ENCODE data around the gene HK1.

Gene HK1

DNA sequence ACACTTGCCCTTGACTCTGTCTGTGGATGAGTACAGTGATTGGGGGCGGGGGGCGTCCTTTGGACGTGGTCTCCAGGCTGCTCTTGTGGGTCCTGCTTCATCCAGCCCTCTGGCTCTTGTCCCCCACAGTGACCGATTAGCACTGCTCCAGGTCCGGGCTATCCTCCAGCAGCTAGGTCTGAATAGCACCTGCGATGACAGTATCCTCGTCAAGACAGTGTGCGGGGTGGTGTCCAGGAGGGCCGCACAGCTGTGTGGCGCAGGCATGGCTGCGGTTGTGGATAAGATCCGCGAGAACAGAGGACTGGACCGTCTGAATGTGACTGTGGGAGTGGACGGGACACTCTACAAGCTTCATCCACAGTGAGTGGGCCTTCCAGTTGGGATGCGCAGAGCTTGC lies 120.2 kb downstream of the HK1 start:
- peaks cover 55% of the 10 kb centered on the region for H3K36me3 ChIP-seq (ENCODE audit: control insufficient read depth, insufficient read depth, low read length, severe bottlenecking)
- no peak for DNase-seq (ENCODE audit: low read depth)
- H3K4me1 ChIP-seq (ENCODE audit: control insufficient read depth, insufficient read depth, low read length), result peaks cover 23% of the 10 kb centered on the region
- H3K27me3 ChIP-seq (replicated peaks; ENCODE audit: control insufficient read depth, insufficient read depth, low read length), result no peaks in the 10 kb centered on the region
- H3K9me3 ChIP-seq (ENCODE audit: control insufficient read depth, low read length), result no peaks in the 10 kb centered on the region
- H3K4me3 ChIP-seq (ENCODE audit: low read length), result no peak overlapping the region
- no peak overlapping the region for H3K9ac ChIP-seq (ENCODE audit: low read length)

DNA sequence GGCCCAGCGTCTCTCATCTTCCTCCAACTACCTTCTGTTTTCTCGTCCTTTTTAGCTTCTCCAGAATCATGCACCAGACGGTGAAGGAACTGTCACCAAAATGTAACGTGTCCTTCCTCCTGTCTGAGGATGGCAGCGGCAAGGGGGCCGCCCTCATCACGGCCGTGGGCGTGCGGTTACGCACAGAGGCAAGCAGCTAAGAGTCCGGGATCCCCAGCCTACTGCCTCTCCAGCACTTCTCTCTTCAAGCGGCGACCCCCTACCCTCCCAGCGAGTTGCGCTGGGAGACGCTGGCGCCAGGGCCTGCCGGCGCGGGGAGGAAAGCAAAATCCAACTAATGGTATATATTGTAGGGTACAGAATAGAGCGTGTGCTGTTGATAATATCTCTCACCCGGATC lies 122.6 kb downstream of the HK1 start:
- H3K4me3 ChIP-seq (ENCODE audit: low read length), result no peak overlapping the region
- peaks cover 48% of the 10 kb centered on the region for H3K4me1 ChIP-seq (ENCODE audit: control insufficient read depth, insufficient read depth, low read length)
- no peak overlapping the region for H3K9ac ChIP-seq (ENCODE audit: low read length)
- H3K27me3 ChIP-seq (replicated peaks; ENCODE audit: control insufficient read depth, insufficient read depth, low read length), result no peaks in the 10 kb centered on the region
- peaks cover 35% of the 10 kb centered on the region for H3K36me3 ChIP-seq (ENCODE audit: control insufficient read depth, insufficient read depth, low read length, severe bottlenecking)
- H3K9me3 ChIP-seq (ENCODE audit: control insufficient read depth, low read length), result no peaks in the 10 kb centered on the region
- DNase-seq (ENCODE audit: low read depth), result no peak

DNA sequence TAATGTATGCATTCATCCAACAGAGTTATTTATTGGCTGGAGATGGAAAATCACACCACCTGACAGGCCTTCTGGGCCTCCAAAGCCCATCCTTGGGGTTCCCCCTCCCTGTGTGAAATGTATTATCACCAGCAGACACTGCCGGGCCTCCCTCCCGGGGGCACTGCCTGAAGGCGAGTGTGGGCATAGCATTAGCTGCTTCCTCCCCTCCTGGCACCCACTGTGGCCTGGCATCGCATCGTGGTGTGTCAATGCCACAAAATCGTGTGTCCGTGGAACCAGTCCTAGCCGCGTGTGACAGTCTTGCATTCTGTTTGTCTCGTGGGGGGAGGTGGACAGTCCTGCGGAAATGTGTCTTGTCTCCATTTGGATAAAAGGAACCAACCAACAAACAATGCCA lies 123.1 kb downstream of the HK1 start:
- DNase-seq (ENCODE audit: low read depth), result no peak
- Histone ChIP-seq H3K4me1 (ENCODE audit: control insufficient read depth, insufficient read depth, low read length) (peaks cover 52% of the 10 kb centered on the region), H3K9ac (ENCODE audit: low read length) (no peak overlapping the region), H3K9me3 (ENCODE audit: control insufficient read depth, low read length) (no peaks in the 10 kb centered on the region), H3K4me3 (ENCODE audit: low read length) (no peak overlapping the region), H3K36me3 (ENCODE audit: control insufficient read depth, insufficient read depth, low read length, severe bottlenecking) (peaks cover 30% of the 10 kb centered on the region), H3K27me3 (replicated peaks; ENCODE audit: control insufficient read depth, insufficient read depth, low read length) (no peaks in the 10 kb centered on the region)

DNA sequence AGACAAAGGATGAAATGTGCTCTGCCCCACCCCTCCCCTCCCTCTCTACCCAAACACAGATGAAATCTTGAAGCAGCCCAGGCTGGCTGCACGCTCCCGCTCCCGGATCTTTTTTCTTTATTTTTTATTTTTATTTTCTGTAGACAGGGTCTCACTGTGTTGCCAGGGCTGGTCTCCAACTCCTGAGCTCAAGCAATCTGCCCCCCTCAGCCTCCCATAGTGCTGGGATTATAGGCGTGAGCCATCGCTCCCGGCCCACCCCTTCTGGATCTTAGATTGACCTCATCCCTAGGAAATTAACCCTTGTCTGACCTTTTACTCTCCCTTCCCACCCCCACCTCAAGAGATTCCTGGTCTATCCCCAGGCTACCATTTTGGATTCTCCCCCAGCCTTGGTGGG lies 124.1 kb downstream of the HK1 start:
- Histone ChIP-seq H3K9ac (ENCODE audit: low read length) (no peak overlapping the region), H3K4me3 (ENCODE audit: low read length) (no peak overlapping the region), H3K36me3 (ENCODE audit: control insufficient read depth, insufficient read depth, low read length, severe bottlenecking) (peaks cover 25% of the 10 kb centered on the region), H3K4me1 (ENCODE audit: control insufficient read depth, insufficient read depth, low read length) (peaks cover 60% of the 10 kb centered on the region), H3K9me3 (ENCODE audit: control insufficient read depth, low read length) (no peaks in the 10 kb centered on the region), H3K27me3 (replicated peaks; ENCODE audit: control insufficient read depth, insufficient read depth, low read length) (no peaks in the 10 kb centered on the region)
- DNase-seq (ENCODE audit: low read depth), result no peak

DNA sequence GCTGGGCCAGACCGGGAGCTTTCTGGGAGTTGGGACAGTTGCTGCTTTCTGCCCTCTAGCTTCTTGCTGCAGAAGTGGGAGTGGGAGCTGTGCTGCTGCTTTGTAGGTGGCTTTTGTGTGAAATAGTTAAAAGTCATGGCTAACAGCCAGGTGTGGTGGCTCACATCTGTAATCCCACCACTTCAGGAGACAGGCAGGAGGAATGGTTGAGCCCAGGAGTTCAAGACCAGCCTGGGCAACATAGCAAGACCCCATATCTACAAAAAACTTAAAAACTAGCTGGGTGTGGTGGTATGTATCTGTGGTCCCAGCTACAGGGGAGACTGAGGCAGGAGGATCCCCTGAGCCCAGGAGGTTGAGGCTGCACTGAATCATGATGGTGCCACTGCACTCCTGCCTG lies 124.8 kb downstream of the HK1 start:
- H3K9ac ChIP-seq (ENCODE audit: low read length), result no peak overlapping the region

DNA sequence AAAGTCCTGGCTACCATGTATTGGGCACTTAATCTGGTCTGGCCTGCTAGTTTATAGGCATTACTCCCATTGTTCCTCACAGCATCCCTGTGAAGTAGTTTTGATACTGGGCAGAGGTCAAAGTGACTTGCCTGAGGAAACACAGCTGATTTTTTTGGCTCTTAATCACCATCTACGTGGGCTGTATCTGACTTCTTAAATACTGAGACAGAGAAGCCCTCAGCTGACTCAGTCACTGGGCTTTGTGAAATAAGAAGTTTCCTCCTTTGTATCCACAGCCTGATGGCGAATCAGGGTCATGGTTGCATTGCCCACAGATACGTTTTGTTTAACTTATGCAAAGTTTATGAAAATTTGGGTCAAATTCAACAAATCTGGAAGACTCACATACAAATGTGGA lies 125.2 kb downstream of the HK1 start:
- no peaks in the 10 kb centered on the region for H3K27me3 ChIP-seq (replicated peaks; ENCODE audit: control insufficient read depth, insufficient read depth, low read length)
- H3K36me3 ChIP-seq (ENCODE audit: control insufficient read depth, insufficient read depth, low read length, severe bottlenecking), result peaks cover 25% of the 10 kb centered on the region
- no peak overlapping the region for H3K4me3 ChIP-seq (ENCODE audit: low read length)
- peaks cover 56% of the 10 kb centered on the region for H3K4me1 ChIP-seq (ENCODE audit: control insufficient read depth, insufficient read depth, low read length)
- peak; percentile 75 for DNase-seq (ENCODE audit: low read depth)
- no peak overlapping the region for H3K9ac ChIP-seq (ENCODE audit: low read length)
- H3K9me3 ChIP-seq (ENCODE audit: control insufficient read depth, low read length), result no peaks in the 10 kb centered on the region

More for the DNA sequence above, 124.8 kb downstream of the HK1 start:
- Histone ChIP-seq H3K27me3 (replicated peaks; ENCODE audit: control insufficient read depth, insufficient read depth, low read length) (no peaks in the 10 kb centered on the region), H3K36me3 (ENCODE audit: control insufficient read depth, insufficient read depth, low read length, severe bottlenecking) (peaks cover 25% of the 10 kb centered on the region), H3K9me3 (ENCODE audit: control insufficient read depth, low read length) (no peaks in the 10 kb centered on the region), H3K4me1 (ENCODE audit: control insufficient read depth, insufficient read depth, low read length) (peaks cover 58% of the 10 kb centered on the region), H3K4me3 (ENCODE audit: low read length) (no peak overlapping the region)
- DNase-seq (ENCODE audit: low read depth), result no peak

DNA sequence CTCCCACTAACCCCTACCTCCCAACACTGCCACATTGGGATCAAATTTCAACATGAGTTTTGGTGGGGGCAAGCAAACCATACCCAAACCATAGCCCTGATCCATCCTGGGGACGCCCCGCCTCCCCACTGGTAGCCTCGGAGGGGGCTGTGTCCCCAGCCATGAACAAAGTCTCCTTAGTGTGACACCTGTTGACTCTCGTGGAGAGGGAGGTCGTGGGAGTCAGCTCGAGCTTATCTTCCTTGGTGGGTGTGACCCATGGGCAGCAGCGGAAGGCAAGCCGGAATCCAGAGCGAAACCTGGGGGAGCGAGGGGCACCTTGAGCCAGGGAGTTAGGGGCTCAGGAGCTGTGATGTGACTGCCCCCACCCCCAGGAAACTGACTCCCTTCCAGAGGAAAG lies 126.5 kb downstream of the HK1 start:
- peaks cover 20% of the 10 kb centered on the region for H3K36me3 ChIP-seq (ENCODE audit: control insufficient read depth, insufficient read depth, low read length, severe bottlenecking)
- no peak for DNase-seq (ENCODE audit: low read depth)
- no peaks in the 10 kb centered on the region for H3K27me3 ChIP-seq (replicated peaks; ENCODE audit: control insufficient read depth, insufficient read depth, low read length)
- H3K4me1 ChIP-seq (ENCODE audit: control insufficient read depth, insufficient read depth, low read length), result peaks cover 57% of the 10 kb centered on the region
- H3K4me3 ChIP-seq (ENCODE audit: low read length), result no peak overlapping the region
- no peak overlapping the region for H3K9ac ChIP-seq (ENCODE audit: low read length)
- H3K9me3 ChIP-seq (ENCODE audit: control insufficient read depth, low read length), result no peaks in the 10 kb centered on the region

DNA sequence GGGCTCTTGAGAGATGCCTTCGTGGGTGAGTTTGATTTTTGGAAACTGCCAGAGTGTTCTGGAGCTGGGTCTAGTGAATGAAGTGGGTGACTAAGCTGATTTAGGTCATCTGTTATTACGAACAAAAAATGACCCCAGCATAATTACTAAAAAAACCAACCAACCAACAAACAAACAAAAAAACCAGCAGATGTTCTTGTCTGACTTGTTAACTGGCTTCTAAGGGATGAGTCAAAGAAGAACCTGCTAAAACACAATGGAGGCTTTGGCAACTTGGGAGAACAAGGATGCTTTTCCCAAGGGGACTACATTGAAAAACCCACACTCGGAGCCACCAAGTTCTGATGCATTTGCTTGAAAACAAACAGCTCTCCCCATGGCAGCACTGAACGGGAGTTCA lies 126.9 kb downstream of the HK1 start:
- DNase-seq (ENCODE audit: low read depth), result no peak
- Histone ChIP-seq H3K36me3 (ENCODE audit: control insufficient read depth, insufficient read depth, low read length, severe bottlenecking) (peaks cover 18% of the 10 kb centered on the region), H3K9me3 (ENCODE audit: control insufficient read depth, low read length) (no peaks in the 10 kb centered on the region), H3K27me3 (replicated peaks; ENCODE audit: control insufficient read depth, insufficient read depth, low read length) (no peaks in the 10 kb centered on the region), H3K4me3 (ENCODE audit: low read length) (no peak overlapping the region), H3K9ac (ENCODE audit: low read length) (no peak overlapping the region), H3K4me1 (ENCODE audit: control insufficient read depth, insufficient read depth, low read length) (peaks cover 57% of the 10 kb centered on the region)

DNA sequence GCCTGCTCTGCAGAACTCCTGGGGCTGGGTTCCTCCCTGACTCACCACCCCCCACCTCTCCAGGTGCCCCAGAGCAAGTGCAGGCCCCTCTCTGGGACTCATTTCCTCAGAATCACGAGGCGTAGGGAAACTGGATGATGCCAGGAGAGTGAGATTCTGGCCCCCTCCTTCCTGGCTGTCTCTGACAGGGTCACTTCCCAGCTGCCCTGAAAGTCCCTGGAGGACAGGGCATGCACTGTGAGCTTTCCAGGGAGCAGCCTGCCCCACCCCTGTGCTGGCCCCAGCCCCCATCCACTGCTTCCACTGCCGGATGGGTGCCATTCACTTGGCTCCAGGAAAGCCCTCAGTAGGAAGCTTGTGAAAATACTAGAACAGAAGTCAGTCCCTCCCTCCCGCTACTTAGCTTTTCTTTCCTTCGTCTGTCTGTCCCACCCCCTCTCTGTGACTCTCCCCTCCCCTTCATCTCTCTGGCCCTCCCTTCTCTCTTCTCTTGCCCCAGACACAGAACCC lies 128.1 kb downstream of the HK1 start:
- H3K9me3 ChIP-seq (ENCODE audit: control insufficient read depth, low read length), result no peaks in the 10 kb centered on the region
- no peak overlapping the region for H3K4me3 ChIP-seq (ENCODE audit: low read length)
- no peak for DNase-seq (ENCODE audit: low read depth)
- peaks cover 7% of the 10 kb centered on the region for H3K36me3 ChIP-seq (ENCODE audit: control insufficient read depth, insufficient read depth, low read length, severe bottlenecking)
- peak overlapping the region; percentile 32 for H3K9ac ChIP-seq (ENCODE audit: low read length)
- no peaks in the 10 kb centered on the region for H3K27me3 ChIP-seq (replicated peaks; ENCODE audit: control insufficient read depth, insufficient read depth, low read length)
- peaks cover 57% of the 10 kb centered on the region for H3K4me1 ChIP-seq (ENCODE audit: control insufficient read depth, insufficient read depth, low read length)

DNA sequence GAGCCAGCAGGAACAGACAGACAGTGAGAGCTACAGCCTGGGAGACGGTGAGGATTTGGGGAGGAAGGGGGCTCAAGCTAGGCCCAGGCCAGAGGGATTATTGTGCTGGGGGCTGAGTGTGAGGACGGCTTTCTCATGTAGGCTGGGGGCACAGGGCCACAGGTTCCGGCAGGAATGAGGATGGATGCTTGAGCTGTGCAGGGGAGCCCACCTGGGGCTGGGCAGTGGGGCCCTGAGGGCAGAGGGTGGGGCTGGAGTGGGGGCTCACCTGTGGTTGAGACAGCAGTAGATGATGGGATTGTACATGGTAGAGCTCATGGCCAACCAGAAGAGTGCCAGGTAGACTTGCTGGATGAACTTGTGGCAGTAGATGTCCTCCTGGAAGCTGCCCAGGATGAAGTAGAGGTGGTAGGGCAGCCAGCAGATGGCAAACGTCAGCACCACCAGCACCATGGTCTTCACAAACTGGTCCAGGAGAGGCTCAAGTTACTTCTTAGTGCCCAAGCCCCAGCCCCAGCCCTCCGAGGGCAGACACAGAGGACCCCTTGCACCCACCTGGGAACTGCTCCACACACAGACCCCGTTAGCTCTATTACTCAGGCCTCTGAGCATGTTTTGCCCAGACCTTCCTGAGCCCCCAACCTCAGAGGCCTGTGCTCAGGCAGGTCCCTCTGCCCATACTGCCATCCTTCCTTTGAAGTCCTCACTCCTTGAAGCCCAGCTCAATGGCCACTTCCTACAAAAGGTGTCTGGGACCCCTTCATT lies 128.7 kb downstream of the HK1 start:
- peaks cover 3% of the 10 kb centered on the region for H3K36me3 ChIP-seq (ENCODE audit: control insufficient read depth, insufficient read depth, low read length, severe bottlenecking)
- no peaks in the 10 kb centered on the region for H3K9me3 ChIP-seq (ENCODE audit: control insufficient read depth, low read length)
- no peak for DNase-seq (ENCODE audit: low read depth)
- H3K4me1 ChIP-seq (ENCODE audit: control insufficient read depth, insufficient read depth, low read length), result peaks cover 57% of the 10 kb centered on the region
- peak overlapping the region; percentile 32 for H3K9ac ChIP-seq (ENCODE audit: low read length)
- no peak overlapping the region for H3K4me3 ChIP-seq (ENCODE audit: low read length)
- H3K27me3 ChIP-seq (replicated peaks; ENCODE audit: control insufficient read depth, insufficient read depth, low read length), result no peaks in the 10 kb centered on the region

DNA sequence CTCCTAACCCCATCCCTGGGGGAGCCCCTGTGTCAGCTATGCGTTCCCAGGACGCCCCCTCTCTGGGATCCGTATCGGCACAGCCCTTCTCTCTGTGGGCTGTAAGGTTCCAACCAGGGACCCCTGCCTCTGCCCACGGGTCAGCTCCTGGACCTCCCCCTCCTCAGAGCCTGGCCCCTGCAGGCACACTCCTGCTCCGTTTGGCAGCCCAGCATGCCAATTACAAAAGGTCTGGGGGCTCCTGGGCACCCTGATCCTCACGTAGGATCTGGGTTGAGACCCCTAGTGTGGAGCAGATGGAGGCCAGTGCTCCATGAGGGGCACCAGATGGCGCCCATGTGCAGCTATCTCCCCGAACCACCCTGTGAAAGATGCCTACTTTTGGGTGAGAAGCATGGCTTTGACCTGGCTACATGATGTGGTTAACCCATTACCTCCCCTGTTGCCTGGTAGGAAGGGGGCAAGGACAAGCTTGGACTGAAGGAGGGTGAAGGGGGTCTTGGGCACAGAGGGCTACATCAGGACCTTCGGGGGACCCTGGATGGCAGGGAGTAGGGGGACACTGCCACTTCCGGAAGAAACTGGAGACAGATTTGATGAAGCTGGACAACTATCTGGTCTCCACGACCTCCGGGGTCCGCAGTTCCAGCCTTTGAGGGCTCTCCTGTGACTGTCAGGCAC lies 129.5 kb downstream of the HK1 start:
- H3K27me3 ChIP-seq (replicated peaks; ENCODE audit: control insufficient read depth, insufficient read depth, low read length), result no peaks in the 10 kb centered on the region
- DNase-seq (ENCODE audit: low read depth), result no peak
- H3K4me3 ChIP-seq (ENCODE audit: low read length), result peak overlapping the region; percentile 45
- no peaks in the 10 kb centered on the region for H3K9me3 ChIP-seq (ENCODE audit: control insufficient read depth, low read length)
- peaks cover 57% of the 10 kb centered on the region for H3K4me1 ChIP-seq (ENCODE audit: control insufficient read depth, insufficient read depth, low read length)
- H3K36me3 ChIP-seq (ENCODE audit: control insufficient read depth, insufficient read depth, low read length, severe bottlenecking), result no peaks in the 10 kb centered on the region
- H3K9ac ChIP-seq (ENCODE audit: low read length), result peak overlapping the region; percentile 60
